Retinal pigment epithelial cell (primary cell): ENCODE measurements around the gene CPVL.

Source experiments
- DNase-seq: peaks from one replicate; pipeline ENCODE4 v3.0.0-alpha.2; 2010; ENCODE audit warnings: low read depth
- H3K4me3 ChIP-seq: 2 replicates; pipeline ENCODE4 v1.5.1; 2011; ENCODE audit warnings: mild to moderate bottlenecking, low read length, control low read depth, moderate library complexity
- CTCF ChIP-seq: conservative IDR thresholded peaks from 2 replicates; pipeline ENCODE4 v1.5.1; 2011; ENCODE audit warnings: low read depth, low read length, control low read depth, inconsistent platforms

The CPVL gene

GRCh38 chr7:28954471-28954870, 191.9 kb downstream of the CPVL start:
- DNase-seq = no peak
- no peak for TF ChIP-seq CTCF
- no peak overlapping the region for H3K4me3 ChIP-seq

- no peak for DNase-seq
- TF ChIP-seq CTCF = no peak
- no peak overlapping the region for H3K4me3 ChIP-seq
These were observed 192.7 kb downstream of the CPVL start for GRCh38 chr7:28953633-28954032.
